ENCODE measurements around the gene CABP7.

The CABP7 gene

DNA sequence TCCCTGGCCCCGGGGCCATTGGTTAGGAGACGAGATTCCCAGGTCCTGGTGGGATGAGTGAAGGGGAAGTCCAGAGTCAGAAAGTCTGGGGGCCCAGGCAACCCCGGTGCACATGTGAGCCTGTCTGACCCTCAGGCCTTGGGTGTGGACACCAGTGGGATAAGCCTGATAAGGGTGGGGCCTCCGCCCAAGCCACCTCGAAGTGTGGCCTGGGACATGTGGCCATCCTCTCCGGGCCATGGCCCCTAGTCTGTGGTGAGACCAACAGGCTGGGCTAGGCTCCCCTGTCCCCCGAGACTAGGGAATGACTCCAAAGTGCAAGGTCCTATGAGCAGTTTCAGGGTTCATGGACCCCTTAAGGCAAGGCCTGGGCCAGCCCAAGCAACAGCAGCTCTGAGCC, 6.3 kb downstream of the CABP7 start:
- no peak for DNase-seq

DNA sequence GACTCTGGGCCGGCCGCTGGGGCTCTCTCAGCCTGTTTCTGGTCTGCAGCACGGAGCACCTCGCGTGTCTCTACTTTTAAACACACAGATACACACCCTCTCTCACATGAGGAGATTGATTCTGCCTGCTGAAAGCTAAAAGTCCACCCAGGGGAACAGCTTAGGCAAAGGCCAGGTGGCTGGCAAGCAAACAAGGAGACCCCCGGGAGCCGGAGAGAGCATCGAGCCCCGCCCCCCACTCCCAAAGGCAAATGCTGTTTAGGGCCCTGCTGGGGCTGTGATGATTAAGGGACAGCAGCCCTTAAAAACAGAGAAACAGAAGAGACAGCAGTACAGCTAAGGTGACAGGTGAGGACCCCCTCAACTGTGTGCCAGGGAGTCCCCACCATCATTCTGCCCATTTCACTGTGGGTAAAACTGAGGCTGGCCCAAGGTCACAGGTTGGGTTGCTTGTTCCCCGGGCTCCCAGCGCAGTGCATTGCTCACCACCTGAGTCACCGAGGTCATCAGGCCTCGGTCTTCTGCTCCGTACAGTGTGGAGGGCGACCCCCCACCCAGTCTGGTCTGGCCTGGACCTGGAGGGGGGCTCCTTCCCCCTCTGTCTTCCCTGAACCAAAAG, 6.8 kb downstream of the CABP7 start:
- DNase-seq: no peak

DNA sequence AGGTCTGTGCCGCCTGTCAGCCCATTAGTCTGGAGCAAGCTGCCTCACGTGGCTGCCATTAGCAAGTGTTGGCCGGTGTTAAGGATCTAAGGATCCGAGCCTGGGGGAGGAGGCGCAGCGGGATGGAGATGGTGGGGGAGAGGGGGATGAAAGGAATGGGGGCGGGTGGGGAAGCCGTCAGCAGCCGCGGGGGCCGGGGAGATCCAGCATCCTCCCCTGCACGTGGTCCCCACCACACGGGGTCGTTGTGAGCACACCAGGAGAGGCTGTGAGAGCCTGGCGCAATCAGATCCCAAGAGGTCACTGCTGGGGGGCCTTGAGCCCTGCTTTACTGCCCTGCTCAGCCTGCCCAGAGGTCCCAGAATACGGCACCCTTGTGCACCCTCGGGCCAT, 7.3 kb downstream of the CABP7 start:
- no peak for DNase-seq

DNA sequence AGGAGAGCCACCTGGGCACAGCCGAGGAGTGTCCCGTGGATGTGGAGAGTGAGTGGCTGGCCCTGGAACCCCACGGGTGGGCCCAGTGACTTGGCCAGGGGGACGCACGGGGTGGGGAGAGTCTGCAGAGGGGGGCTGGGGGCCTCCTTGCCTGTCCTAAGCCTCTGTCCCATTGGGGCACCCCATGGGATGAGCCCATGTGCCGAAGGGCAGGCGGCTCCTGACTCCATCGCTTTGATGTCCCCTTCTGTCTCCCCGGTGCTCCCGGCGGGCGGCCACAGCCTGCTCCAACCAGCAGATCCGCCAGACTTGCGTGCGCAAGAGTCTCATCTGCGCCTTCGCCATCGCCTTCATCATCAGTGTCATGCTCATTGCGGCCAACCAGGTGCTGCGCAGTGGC, 9.4 kb downstream of the CABP7 start:
- no peak for DNase-seq

DNA sequence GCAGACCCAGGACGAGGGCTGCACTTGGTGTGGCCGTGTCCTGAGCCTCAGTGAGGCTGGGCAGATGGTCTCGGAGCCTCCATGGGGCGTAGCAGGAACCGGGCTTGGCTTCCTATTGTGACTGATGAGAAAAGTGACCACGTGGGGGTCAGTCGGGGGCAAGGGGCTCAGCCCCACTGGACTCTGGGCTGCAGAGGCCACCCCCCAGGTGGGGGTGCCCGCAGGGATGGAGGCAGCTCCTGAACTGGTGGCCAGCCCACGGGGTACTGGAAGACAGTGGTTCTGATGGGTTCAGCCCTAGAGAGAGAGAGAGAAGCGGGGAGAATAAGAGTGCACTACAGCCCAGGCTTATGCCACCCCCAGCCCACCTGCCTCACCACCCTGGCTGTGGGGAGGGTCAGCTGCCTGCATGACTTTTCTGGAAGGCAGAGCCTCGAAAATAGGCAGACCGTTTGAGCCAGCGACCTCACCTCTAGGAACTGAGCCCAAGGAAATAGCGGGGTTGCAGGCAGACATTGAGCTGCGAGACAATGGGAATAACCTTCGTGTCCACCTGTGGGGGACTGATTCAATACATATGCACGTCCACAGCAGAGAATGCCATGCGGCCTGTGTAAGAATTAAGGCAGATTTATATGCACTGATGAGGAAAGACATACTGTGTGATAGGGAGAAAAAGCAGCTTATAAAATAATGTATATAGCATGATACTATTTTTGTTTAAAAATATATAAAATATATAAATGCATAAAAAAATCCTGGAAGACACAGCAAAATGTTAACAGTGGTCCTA, 11.5 kb downstream of the CABP7 start:
- DNase-seq: no peak

DNA sequence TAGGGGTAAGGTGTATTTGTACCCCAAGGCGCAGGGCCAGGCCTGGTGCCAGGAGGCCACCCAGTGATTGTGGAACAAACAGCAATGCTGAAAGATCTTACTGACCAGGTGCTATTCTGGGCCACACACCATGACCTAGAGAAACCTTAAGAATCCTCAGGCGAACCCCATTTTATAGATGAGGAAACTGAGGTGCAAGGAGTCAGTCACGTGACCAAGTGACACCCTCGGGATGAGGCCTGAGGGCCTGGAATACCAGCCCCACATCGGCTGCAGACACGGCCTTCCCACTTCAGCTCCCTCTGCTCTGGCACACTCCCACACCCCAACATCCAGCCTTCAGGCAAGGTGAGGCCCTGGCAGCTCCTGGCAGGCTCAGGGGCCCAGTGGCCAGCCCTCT, 13.1 kb downstream of the CABP7 start:
- no peak for DNase-seq

DNA sequence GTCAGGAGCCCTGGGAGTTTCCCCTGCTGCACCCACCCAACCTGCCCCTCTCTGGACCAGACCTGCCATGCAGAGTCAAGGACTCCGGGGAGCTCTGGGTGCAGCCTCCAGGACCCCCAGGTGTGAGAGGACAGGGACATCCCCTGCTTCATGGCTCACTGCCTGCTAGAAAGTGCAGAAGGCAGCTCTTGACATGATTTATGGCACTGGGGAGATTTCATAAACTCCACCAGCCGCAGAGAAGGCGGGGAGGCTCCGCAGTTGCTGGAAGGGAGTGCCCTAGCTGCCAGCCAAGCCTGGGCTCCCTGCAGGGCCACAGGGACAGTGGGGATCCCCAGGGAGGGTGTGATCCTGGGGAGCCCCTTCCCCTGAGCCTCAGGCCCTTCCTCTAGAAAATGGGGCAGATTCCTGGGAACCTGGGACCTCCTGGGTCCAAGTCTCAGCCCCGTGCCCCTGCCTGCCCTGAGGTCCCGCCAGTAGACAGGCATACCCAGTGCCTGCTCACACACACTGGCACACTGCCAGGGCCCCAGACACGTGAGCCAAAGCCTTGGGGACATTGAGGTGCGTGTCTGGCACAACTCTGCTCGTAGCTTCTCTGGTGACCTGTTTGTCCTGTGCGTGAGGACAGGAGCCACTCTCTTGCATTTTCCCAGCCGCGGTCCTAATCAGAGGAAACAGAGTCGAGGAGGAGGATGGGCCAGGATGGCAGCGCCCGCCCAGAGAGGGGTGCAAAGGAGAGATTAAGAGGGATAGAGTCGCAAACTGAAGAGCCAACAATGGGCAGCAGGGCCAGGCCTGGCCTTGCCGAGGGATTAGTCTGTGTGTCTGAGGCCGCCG, 13.8 kb downstream of the CABP7 start:
- peak; percentile 73 for DNase-seq

DNA sequence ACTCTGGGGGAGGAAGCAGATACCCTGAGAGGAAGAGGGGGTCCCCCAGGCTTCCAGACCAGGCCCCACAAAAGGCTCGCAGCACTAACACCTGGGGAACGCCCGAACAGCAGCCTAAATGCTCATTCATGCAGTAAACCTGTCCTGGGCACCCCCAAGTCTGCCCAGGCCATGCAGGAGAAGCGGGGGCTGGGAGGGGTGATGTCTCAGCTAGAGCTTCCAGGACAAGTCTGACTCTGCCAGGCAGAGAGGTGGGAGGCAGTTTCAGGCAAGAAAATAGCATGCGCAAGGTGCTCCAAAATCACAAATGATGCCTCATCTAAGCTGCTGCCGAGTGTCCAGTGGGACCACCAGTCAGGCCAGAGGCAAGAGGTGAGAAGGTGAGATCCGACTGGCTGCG, 14.6 kb downstream of the CABP7 start:
- DNase-seq: no peak

DNA sequence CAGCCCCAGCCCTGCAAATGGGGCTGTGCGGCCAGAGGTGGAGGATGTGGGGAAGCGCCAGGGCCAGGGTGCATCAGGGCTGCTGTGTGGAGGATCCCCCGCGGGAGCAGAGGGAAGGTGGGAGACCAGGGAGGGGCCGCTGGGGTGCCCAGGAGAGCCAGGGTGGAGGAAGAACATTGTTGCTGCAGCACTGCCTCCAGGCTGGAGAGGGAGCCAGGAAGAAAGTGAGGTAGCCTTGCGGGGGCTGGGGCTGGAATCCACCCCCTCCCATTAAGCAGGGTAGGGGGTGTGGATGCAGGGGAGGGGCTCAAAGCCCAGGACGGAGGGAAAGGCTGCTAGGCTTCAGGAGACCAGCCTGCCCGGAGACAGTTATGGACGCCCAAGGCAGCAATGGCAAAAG, 15.0 kb downstream of the CABP7 start:
- DNase-seq: no peak

DNA sequence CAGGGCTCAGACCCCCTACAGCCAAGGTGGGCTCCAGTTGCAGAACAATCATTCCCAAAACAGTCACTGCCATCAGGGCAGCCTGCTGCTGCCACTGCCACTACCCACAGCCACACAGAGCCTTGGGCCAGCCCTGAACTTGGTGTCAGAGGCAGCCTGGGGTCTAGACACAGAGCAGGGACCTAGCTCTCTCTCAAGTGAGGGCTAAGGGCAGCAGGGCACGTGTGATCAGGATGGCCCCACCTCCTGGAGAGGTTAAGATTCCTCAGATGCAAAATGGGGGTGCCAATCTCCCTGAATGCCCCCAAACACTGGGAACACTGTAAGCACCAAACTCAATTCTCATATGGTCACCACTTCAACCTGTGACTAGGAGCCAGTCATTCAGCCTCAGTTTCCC, 15.6 kb downstream of the CABP7 start:
- no peak for DNase-seq

DNA sequence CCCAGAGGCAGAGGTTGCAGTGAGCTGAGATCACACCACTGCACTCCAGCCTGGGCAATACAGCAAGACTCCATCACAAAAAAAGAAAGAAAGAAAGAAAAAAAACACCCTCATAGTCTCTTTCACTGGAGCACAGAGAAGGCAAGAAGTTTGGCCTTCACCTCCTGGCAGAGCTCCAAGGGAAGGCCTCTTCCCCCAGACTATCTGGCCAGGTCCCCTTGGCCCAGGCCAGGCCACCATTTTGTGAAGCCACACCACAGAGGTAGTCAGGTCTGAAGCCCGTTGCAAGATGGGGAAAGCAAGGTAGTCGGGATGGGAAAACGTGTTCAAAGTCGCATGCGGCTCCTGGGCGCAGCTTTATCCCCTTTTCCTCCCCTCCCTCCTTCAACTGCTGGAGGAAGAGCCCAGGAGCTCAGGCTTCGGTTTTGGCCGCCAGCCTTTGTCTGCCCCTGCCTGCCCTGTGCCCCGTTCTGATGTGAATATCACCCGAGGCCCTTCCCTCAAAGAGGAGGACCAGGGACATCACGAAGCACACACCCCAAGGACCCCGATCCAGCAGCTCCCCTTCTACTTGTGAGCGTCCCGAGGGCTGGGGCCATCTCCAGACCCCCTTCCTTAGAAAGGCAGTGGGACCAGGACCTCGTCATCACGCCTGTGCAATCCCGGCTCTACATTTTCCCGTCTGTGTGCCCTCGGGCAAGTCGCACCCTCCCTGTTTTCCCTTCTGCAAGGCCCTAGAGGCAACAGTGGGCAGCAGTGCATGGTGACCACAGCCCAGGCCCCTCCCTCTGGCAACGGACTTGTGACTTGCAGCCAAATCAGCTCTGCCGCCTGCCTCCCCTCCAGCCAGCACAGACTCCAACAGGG, 17.7 kb downstream of the CABP7 start:
- DNase-seq: no peak

DNA sequence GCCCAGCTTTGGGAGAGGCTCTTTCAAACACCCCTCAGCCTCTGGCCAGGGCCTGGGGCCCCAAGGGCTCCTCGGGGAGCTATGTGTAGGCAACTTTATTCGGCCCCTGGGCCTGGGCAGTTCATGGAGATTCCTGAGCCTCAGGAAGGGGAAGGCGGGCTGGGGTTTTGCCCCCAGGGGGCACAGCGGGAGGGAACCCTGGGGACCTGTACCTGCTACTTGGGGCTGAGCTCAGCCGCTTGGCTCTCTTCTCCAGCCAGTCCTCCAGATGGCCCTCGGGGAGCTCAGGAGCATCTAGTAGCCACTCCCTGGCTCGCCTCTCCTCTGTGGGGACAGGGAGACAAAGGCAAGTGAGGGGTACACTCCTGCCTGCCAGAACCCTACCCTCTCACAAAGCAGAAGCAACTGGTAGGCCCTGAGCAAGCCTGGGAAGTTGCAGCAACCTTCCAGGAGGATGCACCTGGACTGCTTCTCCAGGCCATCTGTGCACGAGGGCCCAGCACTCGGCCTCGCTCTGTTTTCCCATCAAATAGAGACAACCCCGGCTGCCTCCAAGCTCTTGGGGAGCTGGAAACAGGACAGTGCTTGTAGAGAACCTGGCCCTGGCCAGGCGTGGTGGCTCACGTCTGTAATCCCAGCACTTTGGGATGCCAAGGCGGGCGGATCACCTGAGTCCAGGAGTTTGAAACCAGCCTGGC, 18.5 kb downstream of the CABP7 start:
- no peak for DNase-seq

DNA sequence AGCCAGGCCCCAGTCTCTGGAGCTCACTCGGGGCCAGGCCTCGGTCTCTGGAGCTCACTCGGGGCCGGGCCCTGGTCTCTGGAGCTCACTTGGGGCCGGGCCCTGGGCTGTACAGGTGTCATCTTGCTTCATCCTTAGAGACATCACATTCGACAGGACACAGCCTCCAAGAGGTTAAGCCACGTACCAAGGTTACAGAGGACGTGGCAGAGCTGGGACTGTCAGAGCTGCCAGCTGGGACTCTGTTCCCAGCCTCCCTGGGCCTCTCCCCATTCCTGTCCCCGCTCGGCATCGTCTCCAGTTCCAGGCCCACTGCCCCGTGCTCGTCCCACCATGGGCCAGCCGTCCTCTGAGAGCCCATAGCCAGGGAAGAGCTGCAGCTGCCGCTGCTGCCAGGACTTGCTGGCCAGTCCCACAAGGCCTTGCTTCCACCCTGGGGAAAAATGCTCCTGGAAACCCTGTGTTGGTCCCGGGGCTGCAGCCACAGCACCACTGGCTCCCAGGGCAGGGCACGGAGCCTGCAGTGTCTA, 19.6 kb downstream of the CABP7 start:
- no peak for DNase-seq

DNA sequence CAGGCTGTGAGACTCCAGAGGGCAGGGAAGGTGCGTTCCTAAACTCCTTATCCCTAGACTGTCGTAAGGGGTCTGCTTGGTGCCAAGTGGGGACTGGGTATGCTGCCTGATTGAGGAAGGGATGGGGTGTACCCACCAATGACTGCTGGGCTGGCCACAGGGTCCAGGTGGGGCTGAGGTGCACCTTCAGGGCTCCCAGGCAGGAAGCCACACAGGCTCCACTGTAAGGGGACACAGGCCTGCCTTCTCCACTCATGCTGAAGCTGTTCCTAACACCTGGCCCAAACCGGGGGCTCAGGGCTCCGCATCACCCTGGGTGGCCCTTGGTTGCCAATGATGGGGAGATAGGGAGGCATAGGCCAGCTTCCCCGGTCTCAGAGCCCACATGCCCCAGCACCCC, 20.4 kb downstream of the CABP7 start:
- no peak for DNase-seq

DNA sequence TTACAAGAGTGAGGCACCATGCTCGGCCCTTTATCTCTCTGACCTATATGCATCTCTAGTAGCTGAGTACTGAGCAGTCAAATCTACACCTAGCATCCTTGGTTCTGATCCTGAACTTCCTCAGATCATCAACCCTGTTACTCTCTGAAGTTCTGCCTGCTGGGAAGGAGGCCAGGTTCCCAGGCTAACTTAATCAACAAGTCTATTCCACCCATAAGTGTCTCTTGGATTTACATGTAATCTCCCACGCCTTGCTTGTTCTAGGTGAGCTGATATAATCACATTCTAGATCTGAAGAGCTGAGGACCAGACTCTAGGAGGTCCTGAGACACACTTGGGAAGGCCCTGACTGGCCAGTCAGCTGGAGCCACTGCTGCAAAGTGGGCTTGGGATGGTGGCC, 22.1 kb downstream of the CABP7 start:
- no peak for DNase-seq

DNA sequence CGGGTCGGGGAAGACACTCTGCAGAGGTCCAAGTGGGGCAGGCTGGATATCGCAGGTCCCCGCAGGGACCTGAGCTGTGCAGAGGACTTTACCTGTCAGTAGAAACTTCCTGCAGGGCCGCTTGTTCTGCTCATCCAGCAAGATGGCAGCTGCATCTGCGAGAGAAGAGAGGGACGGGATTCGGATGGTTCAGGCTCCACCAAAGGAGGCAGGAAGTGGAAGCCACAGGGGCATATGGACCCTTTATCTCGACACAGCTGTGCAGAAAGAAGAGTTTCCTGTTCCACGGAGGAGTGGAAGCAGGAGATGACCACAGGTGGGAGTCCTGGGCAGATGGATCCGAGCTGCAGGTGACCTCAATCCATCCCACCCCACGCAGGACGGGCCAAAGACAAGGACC, 22.5 kb downstream of the CABP7 start:
- DNase-seq: no peak

DNA sequence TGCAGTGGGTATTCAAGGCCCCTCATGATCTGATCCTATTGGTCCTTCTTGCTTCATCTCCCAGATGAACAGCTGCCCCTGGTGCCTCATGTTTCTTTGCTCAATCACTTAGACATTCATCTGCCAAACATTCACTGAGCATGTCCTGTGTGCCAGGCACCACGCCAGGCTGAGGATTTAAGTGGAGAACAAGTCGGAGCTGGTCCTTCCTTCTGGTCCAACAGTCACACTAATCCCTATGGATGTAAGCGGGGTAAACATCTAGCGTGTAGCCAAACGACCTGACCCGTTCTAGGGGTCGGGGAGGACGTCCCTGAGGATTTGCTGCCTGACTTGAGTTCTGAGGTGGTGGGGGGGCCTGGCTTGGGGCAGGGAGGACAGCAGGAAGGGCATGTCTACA, 25.1 kb downstream of the CABP7 start:
- peak; percentile 37 for DNase-seq

DNA sequence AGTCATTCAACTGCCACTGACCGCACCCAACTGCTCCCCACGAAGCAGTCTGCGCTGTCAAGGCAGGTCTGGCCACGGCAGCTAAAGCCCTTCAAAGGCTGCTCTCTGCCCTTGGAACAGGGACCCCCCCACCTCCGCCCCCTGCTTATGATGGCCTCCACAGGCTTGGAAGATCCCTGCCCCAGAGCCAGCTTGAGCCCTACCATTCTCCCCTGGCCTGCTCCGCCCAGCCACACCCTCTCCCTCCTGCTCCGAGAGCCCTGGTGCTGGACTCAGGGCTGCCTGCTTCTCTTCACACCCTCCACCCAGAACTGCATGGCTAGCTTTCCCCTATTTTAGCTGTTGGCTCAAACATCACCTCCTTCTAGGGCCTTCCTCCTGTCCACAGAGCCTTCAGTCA, 28.0 kb downstream of the CABP7 start:
- DNase-seq: no peak

DNA sequence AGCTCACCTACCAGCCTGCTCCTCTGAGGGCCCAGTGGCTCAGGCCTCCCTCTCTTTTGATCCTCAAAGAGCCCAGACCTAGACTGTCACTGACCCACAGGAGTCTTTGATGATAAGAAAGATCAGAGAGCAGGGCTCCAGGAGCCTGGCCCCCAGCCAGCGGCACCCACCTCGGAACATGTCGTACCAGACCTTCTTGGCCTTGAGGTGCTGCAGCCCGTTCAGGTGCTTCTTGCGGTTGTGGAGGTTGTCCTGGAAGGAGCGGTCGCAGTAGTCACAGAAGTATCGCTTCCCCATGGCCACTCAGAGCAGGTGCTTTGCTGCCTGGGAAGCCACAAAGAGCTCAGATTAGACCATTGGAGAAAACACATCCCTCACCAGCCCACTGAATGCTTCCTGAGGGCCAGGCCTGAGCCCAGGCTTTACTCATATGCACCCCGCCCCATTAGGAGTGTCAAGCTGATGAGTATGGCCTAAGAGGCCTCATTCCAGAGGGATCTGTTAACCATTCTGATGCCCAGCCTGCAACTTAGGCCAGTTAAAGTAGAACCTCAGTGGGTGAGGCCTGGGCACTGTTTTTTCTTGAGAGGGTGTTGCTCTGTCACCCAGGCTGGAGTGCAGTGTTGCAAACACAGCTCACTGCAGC, 28.6 kb downstream of the CABP7 start:
- no peak for DNase-seq

DNA sequence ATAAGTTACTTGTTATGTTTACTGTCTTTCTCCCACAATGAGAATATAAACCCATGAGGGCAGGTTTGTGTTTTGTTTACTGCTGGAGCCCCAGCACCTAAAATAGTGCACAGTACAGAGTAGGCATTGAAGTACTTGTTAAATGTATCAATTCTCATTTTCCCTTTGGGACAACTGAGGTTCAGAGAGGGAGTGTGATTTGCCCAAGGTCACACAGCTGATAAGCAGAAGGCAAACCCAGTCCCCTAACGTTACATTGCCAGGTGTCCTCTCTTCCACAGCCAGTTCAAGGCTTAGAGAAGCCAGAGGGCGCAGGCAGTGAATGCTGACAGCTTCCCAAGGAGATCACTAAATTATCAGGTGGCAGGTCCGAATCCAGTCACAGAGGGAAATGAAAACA, 30.2 kb downstream of the CABP7 start:
- no peak for DNase-seq

All from NCI-H510A treated with DMSO at 0.1 percent for 48 hours (cell line).